DND-41 (cell line): ENCODE measurements around the gene ATP6V0D1.

ENCODE experiments used
- CTCF ChIP-seq: IDR thresholded peaks from 2 replicates; pipeline ENCODE4 v1.5.1; 2012; ENCODE audit warnings: borderline replicate concordance, low read length, moderate library complexity, mild to moderate bottlenecking; ENCODE audit not compliant: poor library complexity, severe bottlenecking; ENCODE audit errors: extremely low read depth
- EZH2 ChIP-seq: IDR thresholded peaks from 3 replicates; pipeline ENCODE4 v1.6.1; 2012; ENCODE audit warnings: borderline replicate concordance, low read depth, mild to moderate bottlenecking, moderate library complexity, low read length, inconsistent platforms; ENCODE audit not compliant: severe bottlenecking

DNA sequence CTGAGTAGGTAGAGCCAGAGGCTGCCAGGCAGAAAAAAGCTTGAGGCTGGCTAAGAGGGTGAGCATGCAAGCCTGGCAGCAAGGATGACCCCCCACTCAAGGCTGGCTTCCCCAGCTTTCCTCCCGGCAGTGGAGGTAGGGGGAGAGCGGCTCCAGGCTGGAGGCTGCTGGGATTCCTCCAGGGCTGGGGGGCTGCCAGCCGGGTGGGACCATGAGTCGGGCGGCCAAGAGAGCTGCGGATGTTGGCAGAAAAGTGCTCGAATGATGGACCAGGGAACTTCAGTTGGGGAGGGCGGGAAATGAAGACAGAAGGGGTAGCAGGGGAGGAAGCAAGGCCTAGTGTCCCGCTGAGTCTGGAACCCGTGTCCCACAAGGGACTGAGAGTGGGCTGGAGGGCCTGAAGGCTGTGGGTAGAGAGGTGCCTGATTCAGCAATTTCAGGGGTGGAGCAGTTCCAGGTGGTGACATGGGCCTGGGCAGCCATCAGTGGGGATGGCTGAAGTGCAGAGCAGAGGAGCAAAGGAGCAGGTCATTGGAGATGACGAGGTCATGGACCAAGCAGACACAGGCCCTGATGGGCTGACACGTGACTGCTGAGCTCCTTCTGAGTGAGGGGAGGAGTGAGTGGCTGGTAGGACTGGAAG is 29.8 kb downstream of the ATP6V0D1 start:
- no peak for TF ChIP-seq CTCF
- no peak for TF ChIP-seq EZH2
